ENCODE data around the gene CPT1A.

CPT1A gene

GRCh38 chr11:68839911-68840641 lies 1.6 kb downstream of the CPT1A start:
- Histone ChIP-seq H3K36me3 (ENCODE audit: control insufficient read depth, insufficient read depth, low read length) (no peaks in the 10 kb centered on the region), H3K4me1 (ENCODE audit: control insufficient read depth, insufficient read depth, low read length) (peaks cover 26% of the 10 kb centered on the region), H3K4me3 (ENCODE audit: low read depth, low read length) (peak overlapping the region; percentile 85), H3K9ac (ENCODE audit: low read length) (peak overlapping the region; percentile 65), H3K9me3 (ENCODE audit: control insufficient read depth, insufficient read depth, low read depth, low read length) (no peaks in the 10 kb centered on the region), H3K27ac (ENCODE audit: low read depth, low read length) (no peak overlapping the region), H3K27me3 (ENCODE audit: control insufficient read depth, insufficient read depth, low read length) (peaks cover 55% of the 10 kb centered on the region)

- Histone ChIP-seq H3K36me3 (ENCODE audit: control insufficient read depth, insufficient read depth, low read length) (no peaks in the 10 kb centered on the region), H3K9ac (ENCODE audit: low read length) (peak overlapping the region; percentile 65), H3K9me3 (ENCODE audit: control insufficient read depth, insufficient read depth, low read depth, low read length) (no peaks in the 10 kb centered on the region), H3K27ac (ENCODE audit: low read depth, low read length) (peak overlapping the region; percentile 96), H3K27me3 (ENCODE audit: control insufficient read depth, insufficient read depth, low read length) (peaks cover 47% of the 10 kb centered on the region), H3K4me1 (ENCODE audit: control insufficient read depth, insufficient read depth, low read length) (peaks cover 21% of the 10 kb centered on the region), H3K4me3 (ENCODE audit: low read depth, low read length) (peak overlapping the region; percentile 85)
Measured at GRCh38 chr11:68839054-68839865, 2.5 kb downstream of the CPT1A start.

- Histone ChIP-seq H3K9me3 (ENCODE audit: control insufficient read depth, insufficient read depth, low read depth, low read length) (no peaks in the 10 kb centered on the region), H3K4me1 (ENCODE audit: control insufficient read depth, insufficient read depth, low read length) (peaks cover 17% of the 10 kb centered on the region), H3K27ac (ENCODE audit: low read depth, low read length) (peak overlapping the region; percentile 96), H3K27me3 (ENCODE audit: control insufficient read depth, insufficient read depth, low read length) (peaks cover 40% of the 10 kb centered on the region), H3K4me3 (ENCODE audit: low read depth, low read length) (peak overlapping the region; percentile 85), H3K9ac (ENCODE audit: low read length) (peak overlapping the region; percentile 64), H3K36me3 (ENCODE audit: control insufficient read depth, insufficient read depth, low read length) (no peaks in the 10 kb centered on the region)
Measured at GRCh38 chr11:68838572-68838964, 3.1 kb downstream of the CPT1A start.

GRCh38 chr11:68837583-68838571 lies 3.8 kb downstream of the CPT1A start:
- peaks cover 18% of the 10 kb centered on the region for H3K4me1 ChIP-seq (ENCODE audit: control insufficient read depth, insufficient read depth, low read length)
- H3K27ac ChIP-seq (ENCODE audit: low read depth, low read length): no peak overlapping the region
- H3K27me3 ChIP-seq (ENCODE audit: control insufficient read depth, insufficient read depth, low read length): peaks cover 33% of the 10 kb centered on the region
- no peak overlapping the region for H3K9ac ChIP-seq (ENCODE audit: low read length)
- H3K4me3 ChIP-seq (ENCODE audit: low read depth, low read length): no peak overlapping the region; the same call in 1 of the 2 replicates
- H3K9me3 ChIP-seq (ENCODE audit: control insufficient read depth, insufficient read depth, low read depth, low read length): no peaks in the 10 kb centered on the region
- H3K36me3 ChIP-seq (ENCODE audit: control insufficient read depth, insufficient read depth, low read length): no peaks in the 10 kb centered on the region

- Histone ChIP-seq H3K4me3 (ENCODE audit: low read depth, low read length) (no peak overlapping the region), H3K9ac (ENCODE audit: low read length) (no peak overlapping the region), H3K36me3 (ENCODE audit: control insufficient read depth, insufficient read depth, low read length) (no peaks in the 10 kb centered on the region), H3K9me3 (ENCODE audit: control insufficient read depth, insufficient read depth, low read depth, low read length) (no peaks in the 10 kb centered on the region), H3K27me3 (ENCODE audit: control insufficient read depth, insufficient read depth, low read length) (peaks cover 14% of the 10 kb centered on the region; the same call in 1 of the 2 replicates), H3K27ac (ENCODE audit: low read depth, low read length) (no peak overlapping the region), H3K4me1 (ENCODE audit: control insufficient read depth, insufficient read depth, low read length) (peaks cover 31% of the 10 kb centered on the region)
Measured at GRCh38 chr11:68835749-68836148, 6.0 kb downstream of the CPT1A start.

- Histone ChIP-seq H3K9me3 (ENCODE audit: control insufficient read depth, insufficient read depth, low read depth, low read length) (no peaks in the 10 kb centered on the region), H3K27me3 (ENCODE audit: control insufficient read depth, insufficient read depth, low read length) (peaks cover 10% of the 10 kb centered on the region; the same call in 1 of the 2 replicates), H3K36me3 (ENCODE audit: control insufficient read depth, insufficient read depth, low read length) (no peaks in the 10 kb centered on the region), H3K27ac (ENCODE audit: low read depth, low read length) (no peak overlapping the region), H3K9ac (ENCODE audit: low read length) (no peak overlapping the region), H3K4me3 (ENCODE audit: low read depth, low read length) (no peak overlapping the region), H3K4me1 (ENCODE audit: control insufficient read depth, insufficient read depth, low read length) (peaks cover 35% of the 10 kb centered on the region)
Measured at GRCh38 chr11:68835328-68835727, 6.4 kb downstream of the CPT1A start.

GRCh38 chr11:68832476-68833181 lies 9.1 kb downstream of the CPT1A start:
- Histone ChIP-seq H3K36me3 (ENCODE audit: control insufficient read depth, insufficient read depth, low read length) (no peaks in the 10 kb centered on the region), H3K27me3 (ENCODE audit: control insufficient read depth, insufficient read depth, low read length) (no peaks in the 10 kb centered on the region), H3K4me3 (ENCODE audit: low read depth, low read length) (no peak overlapping the region), H3K27ac (ENCODE audit: low read depth, low read length) (no peak overlapping the region), H3K4me1 (ENCODE audit: control insufficient read depth, insufficient read depth, low read length) (peaks cover 31% of the 10 kb centered on the region), H3K9ac (ENCODE audit: low read length) (no peak overlapping the region), H3K9me3 (ENCODE audit: control insufficient read depth, insufficient read depth, low read depth, low read length) (no peaks in the 10 kb centered on the region)

- Histone ChIP-seq H3K4me1 (ENCODE audit: control insufficient read depth, insufficient read depth, low read length) (peaks cover 31% of the 10 kb centered on the region), H3K27me3 (ENCODE audit: control insufficient read depth, insufficient read depth, low read length) (no peaks in the 10 kb centered on the region), H3K4me3 (ENCODE audit: low read depth, low read length) (no peak overlapping the region), H3K36me3 (ENCODE audit: control insufficient read depth, insufficient read depth, low read length) (no peaks in the 10 kb centered on the region), H3K27ac (ENCODE audit: low read depth, low read length) (no peak overlapping the region), H3K9me3 (ENCODE audit: control insufficient read depth, insufficient read depth, low read depth, low read length) (no peaks in the 10 kb centered on the region), H3K9ac (ENCODE audit: low read length) (no peak overlapping the region)
Measured at GRCh38 chr11:68831124-68831523, 10.6 kb downstream of the CPT1A start.

- Histone ChIP-seq H3K36me3 (ENCODE audit: control insufficient read depth, insufficient read depth, low read length) (no peaks in the 10 kb centered on the region), H3K4me1 (ENCODE audit: control insufficient read depth, insufficient read depth, low read length) (peaks cover 27% of the 10 kb centered on the region), H3K27ac (ENCODE audit: low read depth, low read length) (no peak overlapping the region), H3K27me3 (ENCODE audit: control insufficient read depth, insufficient read depth, low read length) (no peaks in the 10 kb centered on the region), H3K9ac (ENCODE audit: low read length) (no peak overlapping the region), H3K9me3 (ENCODE audit: control insufficient read depth, insufficient read depth, low read depth, low read length) (no peaks in the 10 kb centered on the region), H3K4me3 (ENCODE audit: low read depth, low read length) (no peak overlapping the region)
Measured at GRCh38 chr11:68829581-68829980, 12.1 kb downstream of the CPT1A start.

GRCh38 chr11:68828957-68829356 lies 12.8 kb downstream of the CPT1A start:
- Histone ChIP-seq H3K9me3 (ENCODE audit: control insufficient read depth, insufficient read depth, low read depth, low read length) (no peaks in the 10 kb centered on the region), H3K9ac (ENCODE audit: low read length) (no peak overlapping the region), H3K27me3 (ENCODE audit: control insufficient read depth, insufficient read depth, low read length) (no peaks in the 10 kb centered on the region), H3K4me1 (ENCODE audit: control insufficient read depth, insufficient read depth, low read length) (peaks cover 27% of the 10 kb centered on the region), H3K4me3 (ENCODE audit: low read depth, low read length) (no peak overlapping the region), H3K27ac (ENCODE audit: low read depth, low read length) (no peak overlapping the region), H3K36me3 (ENCODE audit: control insufficient read depth, insufficient read depth, low read length) (no peaks in the 10 kb centered on the region)

Measured in HUES6 (cell line).